KOPT-K1 (cell line): ENCODE data around the gene DMTF1.

Experiments used
- H3K27ac ChIP-seq: fragments of 200-600 bp; sonication (generic); 2 replicates; pipeline ENCODE4 v1.5.1; 2016; ENCODE audit warnings: antibody characterized with exemption, mild to moderate bottlenecking, low read depth, low read length; ENCODE audit not compliant: poor library complexity, severe bottlenecking
- H3K36me3 ChIP-seq: fragments of 200-600 bp; sonication (generic); 2 replicates; pipeline ENCODE4 v1.5.1; 2017; ENCODE audit warnings: antibody characterized with exemption, mild to moderate bottlenecking, low read length, moderate library complexity; ENCODE audit not compliant: insufficient read depth
- H3K9me3 ChIP-seq: fragments of 200-600 bp; sonication (generic); 2 replicates; pipeline ENCODE4 v1.5.1; 2017; ENCODE audit warnings: antibody characterized with exemption, low read length, mild to moderate bottlenecking; ENCODE audit not compliant: insufficient read depth, poor library complexity, severe bottlenecking

Gene DMTF1

GRCh38 chr7:87129332-87129731 lies 22.9 kb upstream of the DMTF1 start:
- no peak overlapping the region for H3K27ac ChIP-seq

GRCh38 chr7:87129848-87130247 lies 22.4 kb upstream of the DMTF1 start:
- Histone ChIP-seq H3K27ac (no peak overlapping the region), H3K36me3 (no peaks in the 10 kb centered on the region), H3K9me3 (no peaks in the 10 kb centered on the region)

More at GRCh38 chr7:87129332-87129731, 22.9 kb upstream of the DMTF1 start:
- Histone ChIP-seq H3K36me3 (no peaks in the 10 kb centered on the region), H3K9me3 (no peaks in the 10 kb centered on the region)

GRCh38 chr7:87131771-87132170 lies 20.5 kb upstream of the DMTF1 start:
- H3K9me3 ChIP-seq, result no peaks in the 10 kb centered on the region
- no peak overlapping the region for H3K27ac ChIP-seq
- no peaks in the 10 kb centered on the region for H3K36me3 ChIP-seq

GRCh38 chr7:87137271-87137670 lies 15.0 kb upstream of the DMTF1 start:
- Histone ChIP-seq H3K27ac (no peak overlapping the region), H3K9me3 (no peaks in the 10 kb centered on the region), H3K36me3 (no peaks in the 10 kb centered on the region)

GRCh38 chr7:87139514-87139913 lies 12.7 kb upstream of the DMTF1 start:
- Histone ChIP-seq H3K36me3 (no peaks in the 10 kb centered on the region), H3K27ac (no peak overlapping the region), H3K9me3 (no peaks in the 10 kb centered on the region)

- Histone ChIP-seq H3K36me3 (no peaks in the 10 kb centered on the region), H3K27ac (no peak overlapping the region), H3K9me3 (no peaks in the 10 kb centered on the region)
Observed at GRCh38 chr7:87140271-87140748, 11.9 kb upstream of the DMTF1 start.

- Histone ChIP-seq H3K36me3 (no peaks in the 10 kb centered on the region), H3K27ac (no peak overlapping the region)
Observed at GRCh38 chr7:87144173-87144657, 8.0 kb upstream of the DMTF1 start.

GRCh38 chr7:87146740-87147386 lies 5.4 kb upstream of the DMTF1 start:
- no peaks in the 10 kb centered on the region for H3K9me3 ChIP-seq
- H3K36me3 ChIP-seq, result no peaks in the 10 kb centered on the region
- H3K27ac ChIP-seq, result no peak overlapping the region

More at GRCh38 chr7:87144173-87144657, 8.0 kb upstream of the DMTF1 start:
- no peaks in the 10 kb centered on the region for H3K9me3 ChIP-seq

- Histone ChIP-seq H3K36me3 (no peaks in the 10 kb centered on the region), H3K27ac (no peak overlapping the region), H3K9me3 (no peaks in the 10 kb centered on the region)
Observed at GRCh38 chr7:87147500-87147899, 4.8 kb upstream of the DMTF1 start.

- Histone ChIP-seq H3K9me3 (no peaks in the 10 kb centered on the region), H3K27ac (no peak overlapping the region)
Observed at GRCh38 chr7:87148332-87148955, 3.8 kb upstream of the DMTF1 start.

GRCh38 chr7:87151002-87151728 lies 1.1 kb upstream of the DMTF1 start:
- Histone ChIP-seq H3K9me3 (no peaks in the 10 kb centered on the region), H3K36me3 (peaks cover 15% of the 10 kb centered on the region; the same call in 1 of the 2 replicates), H3K27ac (peak overlapping the region; percentile 97)

More at GRCh38 chr7:87148332-87148955, 3.8 kb upstream of the DMTF1 start:
- H3K36me3 ChIP-seq, result no peaks in the 10 kb centered on the region

GRCh38 chr7:87151729-87152111 lies 533 bp upstream of the DMTF1 start:
- H3K36me3 ChIP-seq, result peaks cover 21% of the 10 kb centered on the region
- no peaks in the 10 kb centered on the region for H3K9me3 ChIP-seq
- H3K27ac ChIP-seq, result peak overlapping the region; percentile 97

- Histone ChIP-seq H3K9me3 (no peaks in the 10 kb centered on the region), H3K27ac (peak overlapping the region; percentile 97), H3K36me3 (peaks cover 34% of the 10 kb centered on the region)
Observed at GRCh38 chr7:87152897-87153641, 816 bp downstream of the DMTF1 start.

GRCh38 chr7:87154166-87154565 lies 1.9 kb downstream of the DMTF1 start:
- Histone ChIP-seq H3K9me3 (no peaks in the 10 kb centered on the region), H3K27ac (peak overlapping the region; percentile 97)

GRCh38 chr7:87154569-87154968 lies 2.3 kb downstream of the DMTF1 start:
- H3K36me3 ChIP-seq, result peaks cover 40% of the 10 kb centered on the region
- no peaks in the 10 kb centered on the region for H3K9me3 ChIP-seq
- no peak overlapping the region for H3K27ac ChIP-seq

More at GRCh38 chr7:87154166-87154565, 1.9 kb downstream of the DMTF1 start:
- H3K36me3 ChIP-seq, result peaks cover 36% of the 10 kb centered on the region
